HG03064 (cell line): ENCODE data around the gene WWC2.

Experiments
- ATAC-seq: cut with Tn5 transposase; IDR thresholded peaks from one replicate; pipeline ENCODE4 v1.9.1; 2021; ENCODE audit warnings: low read depth; ENCODE audit not compliant: unreplicated experiment

Gene WWC2

GRCh38 chr4:183344523-183345255, 245.6 kb downstream of the WWC2 start:
- no peak for ATAC-seq

DNA sequence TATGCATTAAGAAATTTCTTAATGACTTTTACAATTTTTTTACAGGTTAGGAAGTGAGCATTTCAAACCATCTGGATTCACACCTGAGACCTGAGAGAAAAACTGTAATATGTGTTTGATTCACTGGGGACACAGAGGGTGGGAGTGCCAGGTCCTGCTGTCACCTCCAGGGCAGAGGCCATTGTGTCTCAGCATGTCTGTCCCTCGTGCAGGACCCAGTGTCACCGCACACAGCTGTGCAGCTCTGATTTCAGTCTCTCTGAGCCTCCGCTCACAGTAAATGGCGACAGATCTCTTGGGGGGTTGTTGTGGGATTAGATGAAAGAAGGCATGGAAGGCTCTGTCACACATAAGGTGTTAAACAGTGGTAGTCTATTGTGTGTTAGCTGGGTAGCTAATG, 246.2 kb downstream of the WWC2 start:
- ATAC-seq, result no peak

DNA sequence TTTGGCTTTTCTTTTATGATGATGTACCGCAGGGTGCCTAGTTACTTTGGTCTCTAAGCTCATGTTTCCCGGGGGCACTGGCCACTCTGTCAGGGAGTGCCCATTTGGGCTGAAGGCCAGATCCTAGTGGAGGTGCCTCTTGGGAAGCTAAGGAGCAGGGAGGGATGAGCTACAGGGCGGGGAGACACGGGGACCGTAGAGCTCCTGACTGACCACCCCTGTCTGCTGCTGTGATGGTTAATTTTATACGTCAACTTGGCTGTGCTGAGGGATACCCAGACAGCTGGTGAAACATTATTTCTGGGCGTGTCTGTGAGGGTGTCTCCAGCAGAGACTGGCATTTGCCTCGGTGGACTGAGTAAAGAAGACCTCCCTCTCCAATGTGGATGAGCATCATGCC, 248.1 kb downstream of the WWC2 start:
- no peak for ATAC-seq

GRCh38 chr4:183347566-183347965, 248.5 kb downstream of the WWC2 start:
- ATAC-seq, result no peak

- no peak for ATAC-seq
These were observed 249.1 kb downstream of the WWC2 start for GRCh38 chr4:183348136-183348535.

DNA sequence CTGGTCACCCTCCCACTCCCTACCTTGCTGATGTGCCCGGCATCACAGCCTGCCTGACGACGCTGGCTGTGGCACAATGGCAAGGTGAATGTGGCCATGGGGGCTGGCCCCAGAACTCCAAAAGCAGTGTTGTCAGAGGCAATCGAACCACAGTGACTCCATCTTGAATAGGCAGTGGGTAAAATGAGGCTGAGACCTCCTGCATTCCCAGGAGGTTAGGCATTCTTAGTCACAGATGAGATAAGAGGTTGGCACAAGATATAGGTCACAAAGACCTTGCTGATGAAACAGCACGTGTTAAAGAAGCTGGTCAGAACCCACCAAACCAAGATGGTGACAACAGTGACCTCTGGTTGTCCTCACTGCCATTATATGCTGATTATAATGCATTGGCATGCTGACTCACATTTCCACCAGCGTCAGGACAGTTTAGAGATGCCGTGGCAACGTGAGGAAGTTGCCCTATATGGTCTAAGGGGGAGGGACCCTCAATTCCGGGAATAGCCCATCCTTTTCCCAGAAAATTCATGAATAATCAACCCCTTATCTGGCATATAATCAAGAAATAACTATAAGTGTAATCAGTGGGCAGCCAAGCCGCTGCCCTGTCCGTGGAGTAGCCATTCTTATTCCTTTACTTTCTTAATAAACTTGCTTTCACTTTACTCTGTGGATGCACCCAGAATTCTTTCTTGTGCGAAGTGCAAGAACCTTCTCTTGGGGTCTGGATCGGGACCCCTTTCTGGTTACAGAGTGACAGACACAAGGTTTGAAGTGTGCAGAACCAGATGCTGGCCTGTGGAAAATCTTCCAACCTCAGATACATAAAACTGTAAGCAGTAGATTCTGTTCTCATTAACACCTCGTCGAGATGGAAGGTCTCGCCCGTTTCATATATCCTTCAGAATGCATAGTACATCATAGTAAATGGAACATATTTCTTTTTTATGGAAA, 249.9 kb downstream of the WWC2 start:
- ATAC-seq, result no peak

DNA sequence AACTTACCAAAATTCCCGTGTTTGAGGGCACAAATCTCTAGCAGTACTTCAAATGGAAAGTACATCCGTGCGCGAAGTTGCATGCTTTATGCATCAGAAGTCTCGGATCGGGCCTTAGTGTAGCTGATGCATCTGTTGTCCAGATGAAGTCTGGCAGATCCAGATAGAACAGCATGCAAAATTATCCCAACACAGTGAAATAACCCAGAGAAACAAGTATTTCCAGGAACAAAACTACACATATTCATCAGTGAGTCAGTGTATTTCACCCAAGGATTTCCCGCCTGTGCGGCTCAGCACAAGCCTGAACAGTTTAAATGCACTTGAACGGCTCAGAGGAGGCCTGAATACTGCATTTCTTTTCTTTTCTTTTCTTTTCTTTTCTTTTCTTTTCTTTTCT, 250.6 kb downstream of the WWC2 start:
- no peak for ATAC-seq

DNA sequence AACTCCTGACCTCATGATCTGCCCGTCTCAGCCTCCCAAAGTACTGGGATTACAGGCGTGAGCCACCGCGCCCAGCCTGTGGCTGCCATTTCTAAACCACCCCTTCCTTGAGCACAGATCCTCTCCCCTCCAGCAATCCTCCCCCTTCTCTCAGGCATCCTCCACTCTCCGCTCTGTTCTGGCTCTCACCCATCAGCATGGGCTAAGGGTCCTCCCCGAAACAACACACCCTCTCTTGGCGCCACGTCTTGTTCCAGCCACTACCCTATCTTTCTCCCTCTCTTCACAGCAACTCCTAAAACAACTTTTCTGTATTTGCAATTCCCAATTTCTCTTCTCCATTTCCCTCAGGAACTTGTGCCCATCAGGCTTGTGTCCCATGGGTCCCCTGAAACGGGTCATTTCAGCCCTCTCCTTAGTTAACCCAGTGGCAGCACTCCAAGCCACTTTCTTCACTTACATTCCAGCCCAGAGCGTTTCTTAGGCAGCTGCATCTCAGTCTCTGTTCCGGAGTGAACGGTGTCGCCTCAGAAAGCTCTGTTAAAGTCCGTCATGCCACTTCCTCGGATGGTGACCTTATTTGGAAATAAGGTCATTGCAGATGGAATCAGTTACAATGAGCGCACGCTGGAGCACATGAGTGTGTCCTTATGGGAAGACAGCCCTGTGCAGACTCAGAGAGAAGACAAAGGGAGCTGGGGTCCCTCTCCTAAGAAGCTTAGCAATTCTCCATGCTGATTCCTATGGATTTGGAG, 251.4 kb downstream of the WWC2 start:
- no peak for ATAC-seq

DNA sequence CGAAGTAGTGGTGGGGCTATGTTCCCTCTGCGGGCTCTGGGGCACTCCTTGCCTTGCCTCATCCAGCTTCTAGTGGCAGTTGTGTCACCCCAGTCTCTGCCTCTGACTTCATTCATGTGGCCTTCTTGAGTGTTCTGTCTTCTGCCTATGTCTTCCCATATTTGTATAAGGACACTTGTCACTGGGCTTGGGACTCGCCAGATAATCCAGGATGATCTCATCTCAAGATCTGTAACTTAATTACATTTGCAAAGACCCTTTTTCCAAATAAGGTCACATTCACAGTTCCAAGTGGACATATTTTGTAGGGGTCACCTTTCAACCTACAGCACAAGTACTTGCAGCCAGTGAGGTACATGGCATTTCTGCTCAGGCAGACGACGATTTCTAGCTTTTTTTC, 253.5 kb downstream of the WWC2 start:
- ATAC-seq, result no peak

DNA sequence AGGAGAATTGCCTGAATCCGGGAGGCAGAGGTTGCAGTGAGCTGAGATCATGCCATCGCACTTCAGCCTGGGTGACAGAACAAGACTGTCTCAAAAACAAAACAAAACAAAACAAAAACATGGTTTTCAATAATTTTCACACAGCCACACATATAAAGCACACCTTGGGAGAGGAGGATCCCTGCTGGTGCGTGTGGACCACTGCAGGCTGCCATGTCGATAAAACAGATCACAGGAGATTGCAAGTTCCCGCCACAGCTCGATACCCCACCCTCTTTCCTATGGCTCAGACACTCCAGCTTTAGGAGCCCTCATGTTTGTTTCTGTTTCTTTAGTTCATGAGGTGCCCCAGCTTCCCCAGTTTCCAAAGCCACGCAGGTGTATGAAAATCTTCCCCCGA, 254.5 kb downstream of the WWC2 start:
- no peak for ATAC-seq

- no peak for ATAC-seq
These were observed 255.2 kb downstream of the WWC2 start for GRCh38 chr4:183354219-183354618.

- ATAC-seq, result no peak
These were observed 256.3 kb downstream of the WWC2 start for GRCh38 chr4:183355405-183355804.

GRCh38 chr4:183356173-183356830, 257.2 kb downstream of the WWC2 start:
- no peak for ATAC-seq

DNA sequence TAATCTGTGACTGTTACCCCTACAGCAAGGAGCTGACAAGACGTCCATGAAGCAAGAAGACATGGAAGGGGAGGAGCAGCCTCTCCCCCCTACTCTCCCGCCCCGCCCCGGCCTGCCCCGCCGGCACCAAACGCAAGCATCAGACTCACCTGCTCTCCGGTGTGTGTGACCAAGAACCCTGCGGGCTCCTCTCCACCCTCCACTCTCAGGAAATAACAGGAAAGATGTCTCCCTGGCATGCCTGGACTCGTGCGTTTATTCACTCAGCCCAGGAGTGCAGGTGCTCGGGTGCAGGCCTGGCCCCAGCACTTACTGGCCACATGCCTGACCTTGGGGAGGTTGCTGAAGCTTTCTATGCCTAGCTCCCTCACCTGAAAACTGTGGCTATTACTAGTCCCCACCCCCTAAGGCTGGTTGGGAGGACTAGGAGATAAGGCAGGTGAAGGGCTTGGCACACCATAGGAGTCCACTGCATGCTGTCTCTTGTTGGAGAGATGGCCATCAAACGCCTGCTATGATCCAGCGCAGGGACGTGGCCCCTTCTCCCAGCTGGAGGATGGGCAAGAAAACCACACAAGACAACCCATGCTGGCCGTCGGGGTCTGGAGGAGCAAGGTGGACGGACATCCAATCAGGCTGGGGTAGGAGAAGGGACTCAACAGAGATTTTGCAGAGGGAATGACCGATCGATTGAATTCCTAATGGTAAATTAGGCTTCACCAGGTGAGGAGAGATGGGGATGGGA, 258.0 kb downstream of the WWC2 start:
- ATAC-seq, result no peak

DNA sequence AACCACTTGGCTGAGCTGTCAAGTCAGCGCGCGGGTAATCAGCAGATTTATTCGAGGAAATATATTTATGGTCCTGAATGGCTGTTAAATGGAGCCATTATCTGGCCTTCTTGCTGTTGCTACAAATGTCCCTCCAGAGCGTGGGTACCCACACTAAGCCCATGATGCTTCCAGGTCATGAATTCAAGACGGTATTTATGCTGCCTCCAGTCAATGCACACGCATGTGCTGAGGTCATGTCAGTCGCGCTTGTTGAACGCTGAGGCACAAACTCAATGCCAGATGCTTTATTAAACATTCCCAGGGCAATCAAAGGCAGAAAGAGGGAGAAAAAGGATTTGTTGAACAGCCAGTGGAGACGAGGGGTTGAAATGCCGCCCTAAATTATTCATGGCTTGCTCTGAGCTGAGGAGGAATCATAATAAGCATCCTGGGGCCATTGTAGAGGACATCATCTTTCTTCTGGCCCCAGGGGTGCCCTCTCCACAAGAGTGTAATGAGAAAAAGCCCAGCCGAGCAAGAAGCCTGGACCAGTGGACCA, 259.2 kb downstream of the WWC2 start:
- no peak for ATAC-seq

DNA sequence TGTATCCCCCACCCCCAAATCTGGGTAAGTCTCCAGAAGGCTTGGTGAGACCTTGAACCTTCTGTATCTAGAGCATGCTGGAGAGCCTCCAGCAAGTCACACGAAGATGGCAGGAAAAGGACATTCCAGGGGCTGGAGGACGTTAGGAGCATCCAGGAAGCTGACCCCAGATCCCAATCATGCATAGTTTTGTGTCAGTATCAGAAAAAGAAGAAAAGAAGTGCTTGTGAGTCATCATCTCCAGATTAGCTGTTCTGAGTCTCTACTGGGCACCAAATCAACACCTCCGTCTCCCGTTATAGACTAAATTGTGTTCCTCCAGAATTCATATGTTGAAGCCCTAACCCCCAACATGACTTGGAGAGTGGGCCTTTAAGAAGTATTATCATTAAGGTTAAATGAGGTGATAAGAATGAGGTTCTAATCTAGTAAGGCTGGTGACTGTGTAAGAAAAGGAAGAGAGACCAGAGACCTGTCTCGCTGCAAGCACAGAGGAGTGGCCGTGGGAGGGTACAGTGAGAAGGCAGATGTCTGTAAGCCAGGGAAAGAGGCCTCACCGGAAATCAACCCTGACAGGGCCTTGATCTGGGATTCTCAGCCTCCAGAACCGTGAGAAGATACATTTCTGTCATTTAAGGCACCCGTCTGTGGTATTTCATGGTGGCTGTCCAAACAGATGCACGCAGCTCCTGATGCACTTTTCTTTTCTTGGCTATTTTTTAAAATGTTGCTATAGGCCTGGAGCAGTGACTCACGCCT, 261.3 kb downstream of the WWC2 start:
- no peak for ATAC-seq

DNA sequence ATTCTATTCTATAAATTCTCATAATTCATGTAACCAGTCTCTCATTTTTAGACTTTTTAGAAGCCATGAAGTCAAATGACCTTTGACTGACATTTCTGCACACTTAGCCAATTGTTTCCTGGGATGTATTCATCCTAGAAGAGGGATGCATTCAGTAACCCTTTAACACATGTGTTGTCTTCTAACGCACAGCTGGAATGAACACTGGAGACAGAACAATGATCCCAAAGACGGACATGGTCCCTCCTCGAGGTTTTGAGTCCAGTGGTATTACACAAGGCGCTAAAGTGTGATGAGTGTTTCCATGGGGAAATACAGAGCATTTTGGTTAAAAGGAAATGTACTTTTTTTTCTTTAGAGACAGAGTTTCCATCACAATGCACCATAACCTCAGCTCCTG, 263.0 kb downstream of the WWC2 start:
- no peak for ATAC-seq

DNA sequence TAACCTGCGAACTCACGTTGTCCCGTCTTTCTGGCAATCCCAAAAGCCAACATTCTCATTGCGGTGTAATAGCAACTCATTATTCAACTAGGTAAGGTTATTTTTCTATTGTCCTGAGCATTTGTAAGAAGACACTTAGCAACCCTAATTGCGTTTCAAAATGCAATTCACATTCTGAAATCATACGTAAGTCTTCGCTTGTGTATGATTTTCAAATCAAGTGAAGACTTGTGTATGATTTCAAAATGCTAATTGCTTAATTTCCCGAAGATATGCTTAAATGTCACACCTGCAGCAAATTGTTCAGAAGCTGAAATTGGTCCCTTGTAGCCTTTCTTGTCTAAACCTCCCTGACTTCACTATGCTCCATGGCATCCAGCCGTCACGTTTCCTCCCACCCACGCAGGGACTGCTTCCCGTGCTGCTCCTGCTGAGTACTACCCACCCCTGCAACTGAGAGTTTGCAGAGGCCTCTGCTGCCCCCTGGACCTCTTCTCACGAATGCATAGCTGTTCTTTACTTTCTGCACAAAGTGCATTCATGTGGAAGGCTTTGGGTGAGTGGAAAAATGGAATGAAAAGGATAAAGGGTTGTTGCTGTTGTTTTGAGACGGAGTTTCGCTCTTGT, 264.0 kb downstream of the WWC2 start:
- no peak for ATAC-seq
